Neuronal stem cell (in vitro differentiated cells): ENCODE results near the gene BIRC6. TPM values are rescaled to one million over a fixed set of nuclear protein-coding genes. Genes with fewer than 3 reads are reported as not detected.

Experiments
- DNase-seq: peaks from one replicate; pipeline ENCODE4 v3.0.0-alpha.2; 2013; ENCODE audit warnings: low spot score
- H2AFZ ChIP-seq: one replicate; pipeline ENCODE4 v1.6.1; 2013; ENCODE audit warnings: mild to moderate bottlenecking, low read length, inconsistent platforms
- H2AK5ac ChIP-seq: 2 replicates; pipeline ENCODE4 v1.6.1; 2013; ENCODE audit warnings: low read depth, mild to moderate bottlenecking, inconsistent platforms, low read length, moderate library complexity, mixed read lengths
- H2BK120ac ChIP-seq: 2 replicates; pipeline ENCODE4 v1.6.1; 2013; ENCODE audit warnings: low read depth, mild to moderate bottlenecking, inconsistent platforms, low read length, moderate library complexity, mixed read lengths
- H2BK12ac ChIP-seq: one replicate; pipeline ENCODE4 v1.6.1; 2013; ENCODE audit warnings: low read length, inconsistent platforms
- H2BK15ac ChIP-seq: 2 replicates; pipeline ENCODE4 v1.6.1; 2013; ENCODE audit warnings: mild to moderate bottlenecking, low read length, inconsistent platforms, mixed read lengths
- H2BK5ac ChIP-seq: one replicate; pipeline ENCODE4 v1.6.1; 2013; ENCODE audit warnings: inconsistent platforms, mild to moderate bottlenecking, low read length, moderate library complexity
- H3K14ac ChIP-seq: one replicate; pipeline ENCODE4 v1.6.1; 2013; ENCODE audit warnings: low read length, inconsistent platforms
- H3K18ac ChIP-seq: 2 replicates; pipeline ENCODE4 v1.6.1; 2013; ENCODE audit warnings: low read length, inconsistent platforms
- H3K23ac ChIP-seq: 2 replicates; pipeline ENCODE4 v1.6.1; 2013; ENCODE audit warnings: low read depth, mild to moderate bottlenecking, mixed read lengths, low read length, inconsistent platforms; ENCODE audit not compliant: poor library complexity
- H3K27ac ChIP-seq: replicated peaks from 3 replicates; pipeline ENCODE4 v1.5.1; 2013; ENCODE audit warnings: low read length, inconsistent platforms
- H3K27me3 ChIP-seq, 3 experiments: 2 replicates each; pipeline ENCODE4 v1.6.1; 2013; ENCODE audit warnings: low read length in 3 of 3, mild to moderate bottlenecking in 2 of 3, inconsistent platforms in 1 of 3, low read depth in 1 of 3, mixed read lengths in 1 of 3, moderate library complexity in 1 of 3; ENCODE audit not compliant: control insufficient read depth in 3 of 3, insufficient read depth in 3 of 3
- H3K36me3 ChIP-seq, 2 donors: replicated peaks in 1 of 2; 2 replicates each; pipeline ENCODE4 v1.6.1; 2013; ENCODE audit warnings: low read length in 2 of 2; ENCODE audit not compliant: control insufficient read depth in 2 of 2, insufficient read depth in 2 of 2
- H3K4ac ChIP-seq: 2 replicates; pipeline ENCODE4 v1.6.1; 2013; ENCODE audit warnings: inconsistent platforms, mild to moderate bottlenecking, low read length, moderate library complexity
- H3K4me1 ChIP-seq, 2 donors: 1 replicate in 1 of 2; 2 replicates in 1 of 2; pipeline ENCODE4 v1.6.1; 2013; ENCODE audit warnings: low read length in 2 of 2, low read depth in 1 of 2; ENCODE audit not compliant: control insufficient read depth in 2 of 2, insufficient read depth in 1 of 2
- H3K4me2 ChIP-seq: one replicate; pipeline ENCODE4 v1.6.1; 2013; ENCODE audit warnings: mild to moderate bottlenecking, low read length, inconsistent platforms; ENCODE audit not compliant: insufficient read depth, poor library complexity, severe bottlenecking
- H3K4me3 ChIP-seq, 2 donors: 2 replicates each; pipeline ENCODE4 v1.5.1; 2013; ENCODE audit warnings: low read length in 2 of 2, mild to moderate bottlenecking in 2 of 2, inconsistent platforms in 1 of 2, moderate library complexity in 1 of 2
- H3K79me1 ChIP-seq: one replicate; pipeline ENCODE4 v1.6.1; 2013; ENCODE audit warnings: low read depth, mild to moderate bottlenecking, inconsistent platforms, low read length, moderate library complexity
- H3K9ac ChIP-seq: one replicate; pipeline ENCODE4 v1.6.1; 2013; ENCODE audit warnings: mild to moderate bottlenecking, low read depth, low read length, inconsistent platforms; ENCODE audit not compliant: poor library complexity
- H3K9me3 ChIP-seq, 2 donors: replicated peaks in 1 of 2; 2 replicates each; pipeline versions ENCODE3 to v1.6.1; 2013; ENCODE audit warnings: low read length in 2 of 2, mild to moderate bottlenecking in 2 of 2, inconsistent platforms in 1 of 2, low read depth in 1 of 2, mixed read lengths in 1 of 2, moderate library complexity in 1 of 2; ENCODE audit not compliant: control insufficient read depth in 2 of 2, insufficient read depth in 1 of 2
- H4K8ac ChIP-seq: one replicate; pipeline ENCODE4 v1.6.1; 2013; ENCODE audit warnings: low read depth, mild to moderate bottlenecking, inconsistent platforms, low read length, moderate library complexity
- H4K91ac ChIP-seq: one replicate; pipeline ENCODE4 v1.6.1; 2013; ENCODE audit warnings: low read length, low read depth, mild to moderate bottlenecking, inconsistent platforms; ENCODE audit not compliant: poor library complexity
- WGBS, 2 donors: extraction: QIAGEN DNeasy Blood & Tissue Kit; methylation state at CpG; one replicate each; pipeline ENCODE4 v1.1.7; 2013; ENCODE audit warnings: missing lambda C conversion rate in 2 of 2, mixed read lengths in 1 of 2; ENCODE audit not compliant: insufficient read length in 2 of 2, insufficient replicate concordance in 1 of 2; ENCODE audit errors: extremely low coverage in 2 of 2; 5-methylcytosine and 5-hydroxymethylcytosine counted together
- small RNA-seq: library from polyadenylated mRNA; stranded (forward); fragments of <200 nt; extraction: miRNeasy Mini kit (QIAGEN cat#:217004); gene quantifications from one replicate; pipeline ENCODE3, GENCODE V24; 2013; ENCODE audit not compliant: insufficient read depth

The BIRC6 gene

GRCh38 chr2:32666704-32667103 lies 309.9 kb downstream of the BIRC6 start:
- no peak overlapping the region for H4K91ac ChIP-seq
- H2BK15ac ChIP-seq, result no peak overlapping the region
- DNase-seq, result no peak
- H3K27me3 ChIP-seq, result no peaks in the 10 kb centered on the region
- H2AK5ac ChIP-seq, result no peak overlapping the region
- H2AFZ ChIP-seq, result no peak overlapping the region
- no peaks in the 10 kb centered on the region for H3K4me1 ChIP-seq
- H3K23ac ChIP-seq, result no peak overlapping the region
- H3K27ac ChIP-seq, result no peak overlapping the region
- H4K8ac ChIP-seq, result no peak overlapping the region
- no peak overlapping the region for H2BK120ac ChIP-seq
- H3K79me1 ChIP-seq, result no peaks in the 10 kb centered on the region
- no peaks in the 10 kb centered on the region for H3K9me3 ChIP-seq
- H2BK12ac ChIP-seq, result no peak overlapping the region
- no peak overlapping the region for H3K14ac ChIP-seq
- no peak overlapping the region for H3K4ac ChIP-seq
- no peaks in the 10 kb centered on the region for H3K36me3 ChIP-seq
- H3K9ac ChIP-seq, result no peak overlapping the region
- no peak overlapping the region for H3K4me3 ChIP-seq
- no peak overlapping the region for H2BK5ac ChIP-seq
- no peak overlapping the region for H3K4me2 ChIP-seq
- H3K18ac ChIP-seq, result no peak overlapping the region
- WGBS, 2 donors, result no CpG with 5 or more reads among the region's 1 CpG

GRCh38 chr2:32668254-32668653 lies 311.4 kb downstream of the BIRC6 start:
- Histone ChIP-seq H2AK5ac (no peak overlapping the region), H4K8ac (no peak overlapping the region), H2BK12ac (no peak overlapping the region)

More at GRCh38 chr2:32668254-32668653, 311.4 kb downstream of the BIRC6 start:
- H3K9ac ChIP-seq, result no peak overlapping the region
- WGBS, 2 donors, result no CpG with 5 or more reads among the region's 1 CpG
- H3K4me1 ChIP-seq, result no peaks in the 10 kb centered on the region
- H3K4me3 ChIP-seq, result no peak overlapping the region
- no peak overlapping the region for H3K14ac ChIP-seq
- H3K23ac ChIP-seq, result no peak overlapping the region
- H4K91ac ChIP-seq, result no peak overlapping the region
- H2AFZ ChIP-seq, result no peak overlapping the region
- no peak overlapping the region for H2BK120ac ChIP-seq
- H3K79me1 ChIP-seq, result no peaks in the 10 kb centered on the region
- H3K18ac ChIP-seq, result no peak overlapping the region
- H2BK15ac ChIP-seq, result no peak overlapping the region
- H3K27me3 ChIP-seq, result no peaks in the 10 kb centered on the region
- H2BK5ac ChIP-seq, result no peak overlapping the region
- H3K4me2 ChIP-seq, result no peak overlapping the region
- no peak overlapping the region for H3K27ac ChIP-seq
- H3K4ac ChIP-seq, result no peak overlapping the region
- no peak for DNase-seq
- peaks cover 0 to 3% of the 10 kb centered on the region in 2 donors for H3K36me3 ChIP-seq
- H3K9me3 ChIP-seq, result no peaks in the 10 kb centered on the region

Small RNA genes within 50 kb of the gene (small RNA-seq; reads per million reads assigned to genes)
- gene MIR4765 (not detected), gene MIR558 (not detected)
